Hindlimb muscle (tissue), 1 donor: ENCODE measurements around the gene BMP8B. TPM values are rescaled to one million over a fixed set of nuclear protein-coding genes. Genes with fewer than 3 reads are reported as not detected.
"Not testable (repeated sequence)": the region's sequence is repeated elsewhere in the genome, so short reads cannot be mapped to it uniquely, and the experiment has no call there.

Experiments used
- DNase-seq: peaks from one replicate; pipeline ENCODE4 v3.0.0-alpha.2; 2013
- polyA plus RNA-seq: library from polyadenylated mRNA; unstranded; fragments of 120-200 nt; gene quantifications from one replicate; pipeline ENCODE4 v1.2.1, GENCODE V29; 2013; ENCODE audit not compliant: insufficient read length

Gene BMP8B
- polyA plus RNA-seq, 1 donor, result 1.5 TPM

- no peak for DNase-seq
These were observed 24.2 kb upstream of the BMP8B start for GRCh38 chr1:39812913-39813312.

DNA sequence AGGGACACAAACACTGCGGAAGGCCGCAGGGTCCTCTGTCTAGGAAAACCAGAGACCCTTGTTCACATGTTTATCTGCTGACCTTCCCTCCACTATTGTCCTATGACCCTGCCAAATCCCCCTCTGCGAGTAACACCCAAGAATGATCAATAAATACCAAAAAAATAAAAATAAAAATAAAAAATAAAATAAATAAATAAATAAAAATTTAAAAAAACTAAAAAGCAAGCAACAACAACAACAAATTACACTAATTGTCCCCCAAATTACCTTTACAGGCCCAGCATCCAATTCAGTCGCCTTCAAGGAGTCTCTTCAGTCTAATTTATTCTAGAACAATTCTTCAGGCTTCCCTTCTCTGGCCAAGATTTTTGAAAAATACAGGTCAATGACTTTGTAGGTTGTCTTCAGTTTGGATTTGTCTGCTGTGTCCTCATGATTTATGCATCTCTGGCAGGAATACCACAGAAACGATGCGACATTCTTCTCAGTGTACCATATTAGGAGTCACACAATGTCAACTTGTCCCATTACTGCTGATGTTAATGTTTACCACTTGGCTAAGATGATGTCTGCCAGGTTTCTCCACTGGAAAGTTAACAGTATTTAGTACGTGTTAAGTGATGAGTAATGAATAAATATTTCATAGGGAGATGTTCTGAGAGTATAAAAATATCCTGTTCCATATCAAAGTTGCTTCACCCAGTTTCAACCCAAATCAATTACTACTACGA, 20.3 kb upstream of the BMP8B start:
- no peak for DNase-seq

- DNase-seq, result no peak
These were observed 16.7 kb upstream of the BMP8B start for GRCh38 chr1:39805385-39805784.

GRCh38 chr1:39802496-39803260, 14.0 kb upstream of the BMP8B start:
- DNase-seq, result no peak

- DNase-seq, result no peak
These were observed 11.8 kb upstream of the BMP8B start for GRCh38 chr1:39800471-39800835.

- peak; percentile 11 for DNase-seq
These were observed 11.3 kb upstream of the BMP8B start for GRCh38 chr1:39799770-39800470.

DNA sequence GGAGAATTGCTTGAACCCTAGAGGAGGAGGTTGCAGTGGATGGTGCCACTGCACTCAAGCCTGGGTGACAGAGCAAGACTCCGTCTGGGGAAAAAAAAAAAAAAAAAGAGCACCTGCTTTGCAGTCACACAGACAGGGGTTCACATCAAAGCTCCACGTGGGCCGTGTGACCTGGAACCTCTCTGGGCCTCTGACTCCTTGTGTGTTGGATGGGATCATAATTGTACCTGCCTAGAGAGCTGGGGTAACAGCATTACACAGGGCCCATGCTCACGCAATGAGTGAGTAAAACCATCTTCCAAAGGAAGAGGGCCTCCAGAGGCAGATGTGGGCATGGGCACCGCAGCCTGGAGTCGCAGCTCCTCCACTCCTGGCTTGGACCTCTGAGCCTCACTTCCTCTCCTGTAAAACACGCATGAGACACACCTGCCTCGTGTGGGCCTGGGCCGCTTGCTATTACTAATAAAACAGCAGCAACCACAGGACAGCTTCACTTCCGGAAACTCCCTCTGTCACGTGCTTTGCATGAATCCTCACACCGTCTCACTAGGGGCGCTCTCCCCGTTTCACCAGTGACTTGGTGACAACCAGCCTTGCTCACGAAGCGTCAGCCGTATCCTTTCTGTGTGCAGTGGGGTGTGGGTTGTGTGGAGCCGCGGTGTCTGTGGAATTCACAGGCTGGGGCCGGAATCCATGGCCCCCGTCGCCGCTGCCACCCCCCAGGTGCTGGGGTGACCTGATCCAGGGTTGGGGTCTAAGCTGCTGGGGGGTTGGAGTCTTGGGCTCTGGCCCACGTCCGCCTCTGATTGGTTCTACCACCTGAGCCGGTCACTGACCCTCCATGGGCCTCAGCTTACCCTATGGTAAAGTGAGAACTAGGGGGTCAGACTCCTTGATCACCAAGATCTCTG, 10.4 kb upstream of the BMP8B start:
- peak; percentile 23 for DNase-seq

GRCh38 chr1:39795651-39796050, 7.0 kb upstream of the BMP8B start:
- no peak for DNase-seq

- no peak for DNase-seq
These were observed 3.2 kb upstream of the BMP8B start for GRCh38 chr1:39791838-39792237.

- no peak for DNase-seq
These were observed 976 bp upstream of the BMP8B start for GRCh38 chr1:39789571-39790110.

GRCh38 chr1:39788426-39788757, 273 bp downstream of the BMP8B start:
- no peak for DNase-seq

DNA sequence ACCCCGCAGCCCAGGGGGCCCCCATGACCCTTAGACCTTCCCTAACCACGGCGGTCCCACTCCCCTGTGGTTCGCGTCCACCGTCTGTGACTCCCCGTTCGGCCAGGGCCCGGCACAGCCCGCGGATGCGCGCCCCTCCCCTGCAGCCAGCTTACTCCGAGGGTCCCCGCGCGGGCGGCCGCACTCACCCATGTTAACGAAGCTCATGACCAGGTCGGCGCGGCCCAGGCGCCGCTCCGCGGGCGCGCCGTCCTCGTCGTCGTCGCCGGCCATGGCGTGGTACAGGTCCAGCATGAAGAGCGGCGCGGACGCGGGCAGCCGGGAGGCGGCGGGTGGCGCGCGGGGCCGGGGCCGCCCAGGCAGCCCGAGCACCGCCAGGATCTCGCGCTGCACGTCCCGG, 701 bp downstream of the BMP8B start:
- DNase-seq, result not testable (repeated sequence)

DNA sequence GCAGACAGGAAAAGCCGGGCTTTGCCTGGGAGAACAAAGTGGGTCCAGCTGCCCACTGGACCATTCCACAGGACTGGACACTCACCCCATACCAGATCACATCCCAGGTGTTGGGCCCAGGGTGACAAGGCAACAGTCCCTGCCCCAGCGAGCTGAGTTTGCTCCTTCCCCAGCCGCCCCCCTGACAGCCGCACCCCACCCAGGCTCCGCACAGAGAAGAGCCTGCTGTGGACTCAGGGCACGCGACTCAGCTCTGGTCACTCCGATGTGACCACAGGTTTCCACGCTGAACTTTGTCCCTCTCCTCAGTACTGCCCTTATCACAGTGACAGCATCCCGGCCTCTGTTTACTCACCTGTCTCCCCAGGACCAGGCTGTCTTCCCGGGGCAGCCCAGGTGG, 1.2 kb downstream of the BMP8B start:
- DNase-seq, result no peak

- DNase-seq, result not testable (repeated sequence)
These were observed 1.6 kb downstream of the BMP8B start for GRCh38 chr1:39787108-39787375.

DNA sequence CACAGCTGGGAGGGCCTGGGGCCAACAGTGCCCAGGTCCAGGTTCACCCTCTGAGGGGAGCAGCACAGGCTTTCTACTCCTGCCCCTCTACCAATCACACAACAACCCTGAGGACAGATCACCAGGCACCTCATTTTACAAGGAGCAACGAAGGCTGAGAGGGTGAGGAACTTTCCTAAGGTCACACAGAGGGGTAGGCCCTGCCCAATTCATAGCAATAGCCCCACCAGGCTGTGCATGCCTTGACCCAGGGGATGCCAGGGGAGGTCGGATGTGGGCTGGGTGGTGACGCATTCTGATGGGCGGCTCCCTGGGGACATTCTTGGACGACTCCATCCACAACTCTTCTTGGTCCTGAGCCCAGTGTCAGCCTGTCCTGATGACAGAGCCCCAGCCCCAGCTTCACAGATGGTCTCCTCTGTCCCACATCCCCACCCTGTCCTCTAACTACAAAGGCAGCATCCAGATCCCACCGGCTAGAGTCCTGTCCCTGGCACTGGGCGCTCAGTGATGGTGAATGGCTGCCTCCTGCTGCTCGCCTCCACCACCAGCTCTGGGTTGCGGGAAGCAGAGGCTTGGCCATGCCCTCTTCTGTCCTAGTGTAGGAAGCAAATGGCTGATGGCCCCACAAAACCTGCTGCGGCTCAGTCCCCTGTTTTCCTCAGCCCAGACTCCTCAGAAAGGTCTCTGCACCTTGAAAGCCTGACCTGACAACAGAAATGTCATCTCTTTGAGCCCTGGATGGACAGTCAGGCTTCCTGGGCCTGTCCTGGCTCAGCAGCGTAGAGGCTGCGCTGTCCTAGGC, 2.2 kb downstream of the BMP8B start:
- not testable (repeated sequence) for DNase-seq

GRCh38 chr1:39782685-39783084, 6.0 kb downstream of the BMP8B start:
- DNase-seq, result not testable (repeated sequence)

DNA sequence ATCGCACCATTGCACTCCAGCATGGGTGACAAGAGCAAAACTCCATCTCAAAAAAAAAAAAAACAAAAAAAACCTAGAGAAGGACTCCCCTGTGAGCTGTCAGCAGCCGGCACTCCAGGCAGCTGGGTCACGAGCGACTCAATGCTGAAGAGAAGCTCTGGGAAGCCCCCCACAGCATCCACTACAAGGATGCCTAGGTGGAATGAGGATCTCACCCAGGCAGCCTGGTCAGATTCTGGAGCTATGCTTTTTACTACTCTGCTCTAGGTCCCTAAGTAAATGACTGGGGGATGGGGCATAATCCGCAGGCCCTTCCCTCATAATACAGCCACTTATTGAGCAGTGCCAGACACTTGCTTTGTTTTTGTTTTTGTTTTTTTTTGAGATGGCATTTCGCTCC, 6.6 kb downstream of the BMP8B start:
- DNase-seq, result no peak

- no peak for DNase-seq
These were observed 7.3 kb downstream of the BMP8B start for GRCh38 chr1:39781349-39781715.

- DNase-seq, result no peak
These were observed 8.8 kb downstream of the BMP8B start for GRCh38 chr1:39779821-39780220.

DNA sequence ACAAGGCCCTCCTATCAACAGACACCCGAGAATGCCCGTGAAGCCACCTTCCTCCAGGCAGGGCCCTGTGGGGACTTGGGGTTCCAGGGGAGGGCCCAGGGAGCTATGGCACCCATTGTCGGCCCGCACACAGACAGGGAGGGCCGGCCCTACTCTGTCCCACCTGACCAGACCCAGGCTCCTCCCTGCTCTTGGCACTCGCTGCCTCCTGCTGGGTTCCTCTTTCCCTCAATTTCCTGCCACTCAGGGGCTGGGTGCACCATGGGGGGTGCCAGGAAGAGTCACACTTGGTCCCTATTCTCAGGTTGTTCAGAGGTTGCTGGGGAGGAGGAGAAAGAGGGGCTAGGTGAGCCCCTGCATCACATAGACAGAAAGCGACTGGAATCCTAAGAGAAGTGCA, 9.5 kb downstream of the BMP8B start:
- no peak for DNase-seq

- DNase-seq, result not testable (repeated sequence)
These were observed 10.1 kb downstream of the BMP8B start for GRCh38 chr1:39778463-39779099.
